Measurements from ENCODE around the gene TPST2.

The TPST2 gene

DNA sequence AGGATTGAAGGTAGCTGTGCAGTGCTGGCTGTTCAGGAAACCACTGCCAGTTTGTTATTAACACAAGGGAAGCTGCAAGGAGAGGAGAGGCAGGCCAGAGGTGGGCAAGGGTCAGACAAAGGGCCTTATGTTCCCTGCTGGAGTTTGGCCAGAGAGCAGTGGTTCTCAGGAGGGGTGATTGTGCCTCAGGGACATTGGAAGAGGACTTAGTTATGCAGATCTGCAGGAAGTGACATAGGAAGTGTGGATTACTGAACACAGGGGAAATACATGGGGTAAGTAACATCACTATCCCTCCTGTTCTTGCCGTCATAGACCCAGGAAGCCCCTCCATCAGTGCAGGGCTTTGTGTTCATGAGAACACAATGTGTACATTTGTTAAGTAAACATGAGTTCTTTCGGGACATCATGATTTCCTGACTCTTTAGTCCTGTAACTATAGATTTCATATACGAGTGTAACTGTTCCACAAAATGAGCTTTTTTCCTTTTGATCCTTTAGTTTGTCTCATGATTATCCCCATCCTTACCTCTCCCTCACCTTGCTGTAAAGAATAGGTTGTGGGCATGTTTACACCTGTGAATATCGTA is 100.4 kb downstream of the TPST2 start:
- TF ChIP-seq, protein P1, sequence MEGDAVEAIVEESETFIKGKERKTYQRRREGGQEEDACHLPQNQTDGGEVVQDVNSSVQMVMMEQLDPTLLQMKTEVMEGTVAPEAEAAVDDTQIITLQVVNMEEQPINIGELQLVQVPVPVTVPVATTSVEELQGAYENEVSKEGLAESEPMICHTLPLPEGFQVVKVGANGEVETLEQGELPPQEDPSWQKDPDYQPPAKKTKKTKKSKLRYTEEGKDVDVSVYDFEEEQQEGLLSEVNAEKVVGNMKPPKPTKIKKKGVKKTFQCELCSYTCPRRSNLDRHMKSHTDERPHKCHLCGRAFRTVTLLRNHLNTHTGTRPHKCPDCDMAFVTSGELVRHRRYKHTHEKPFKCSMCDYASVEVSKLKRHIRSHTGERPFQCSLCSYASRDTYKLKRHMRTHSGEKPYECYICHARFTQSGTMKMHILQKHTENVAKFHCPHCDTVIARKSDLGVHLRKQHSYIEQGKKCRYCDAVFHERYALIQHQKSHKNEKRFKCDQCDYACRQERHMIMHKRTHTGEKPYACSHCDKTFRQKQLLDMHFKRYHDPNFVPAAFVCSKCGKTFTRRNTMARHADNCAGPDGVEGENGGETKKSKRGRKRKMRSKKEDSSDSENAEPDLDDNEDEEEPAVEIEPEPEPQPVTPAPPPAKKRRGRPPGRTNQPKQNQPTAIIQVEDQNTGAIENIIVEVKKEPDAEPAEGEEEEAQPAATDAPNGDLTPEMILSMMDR (IDR thresholded peaks at IDR 0.05): no peak
- no peak for DNase-seq (ENCODE audit: low spot score)
- H3K4me3 ChIP-seq: no peak overlapping the region
- no peak overlapping the region for H3K27ac ChIP-seq

DNA sequence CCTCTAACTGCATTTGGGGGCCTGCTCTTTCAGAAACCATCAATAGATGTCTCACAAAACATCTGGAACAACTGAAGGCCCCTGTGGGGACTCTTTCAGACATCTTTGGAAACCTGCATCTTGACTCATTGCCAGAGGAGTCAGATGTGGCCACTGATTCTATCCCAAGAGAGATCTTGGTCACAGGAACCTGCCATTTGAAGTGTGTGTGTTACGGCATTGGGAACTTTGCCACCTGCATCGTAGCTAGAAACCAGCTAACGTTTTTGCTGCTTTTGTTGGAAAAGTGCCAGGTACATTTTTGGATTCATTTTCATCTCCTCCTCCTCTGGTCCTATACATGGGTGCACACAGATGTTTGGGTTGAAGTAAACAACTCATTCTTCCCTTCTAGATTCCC is 101.9 kb downstream of the TPST2 start:
- TF ChIP-seq, protein P1 (IDR thresholded peaks at IDR 0.05): no peak
- Histone ChIP-seq H3K27ac (no peak overlapping the region), H3K4me3 (no peak overlapping the region)
- DNase-seq (ENCODE audit: low spot score): no peak

DNA sequence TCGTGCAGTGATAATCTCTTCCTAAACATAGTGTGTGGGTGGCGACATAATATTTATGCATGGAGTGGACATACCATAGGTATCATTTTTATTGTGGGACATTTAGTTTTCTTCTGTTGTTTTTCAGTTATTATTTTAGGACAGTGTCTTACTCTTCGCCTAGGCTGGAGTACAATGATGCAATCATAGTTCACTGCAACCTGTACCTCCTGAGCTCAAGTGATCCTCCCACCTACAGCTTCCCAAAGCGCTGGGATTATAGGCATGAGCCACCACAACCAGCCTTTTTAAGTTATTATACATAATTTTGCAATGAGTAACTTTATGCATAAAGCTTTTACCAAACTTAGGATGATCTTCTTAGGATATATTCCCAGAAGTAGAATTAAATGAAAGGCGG is 103.5 kb downstream of the TPST2 start:
- no peak overlapping the region for H3K27ac ChIP-seq
- no peak overlapping the region for H3K4me3 ChIP-seq
- DNase-seq (ENCODE audit: low spot score): no peak
- TF ChIP-seq, protein P1 (IDR thresholded peaks at IDR 0.05): no peak

DNA sequence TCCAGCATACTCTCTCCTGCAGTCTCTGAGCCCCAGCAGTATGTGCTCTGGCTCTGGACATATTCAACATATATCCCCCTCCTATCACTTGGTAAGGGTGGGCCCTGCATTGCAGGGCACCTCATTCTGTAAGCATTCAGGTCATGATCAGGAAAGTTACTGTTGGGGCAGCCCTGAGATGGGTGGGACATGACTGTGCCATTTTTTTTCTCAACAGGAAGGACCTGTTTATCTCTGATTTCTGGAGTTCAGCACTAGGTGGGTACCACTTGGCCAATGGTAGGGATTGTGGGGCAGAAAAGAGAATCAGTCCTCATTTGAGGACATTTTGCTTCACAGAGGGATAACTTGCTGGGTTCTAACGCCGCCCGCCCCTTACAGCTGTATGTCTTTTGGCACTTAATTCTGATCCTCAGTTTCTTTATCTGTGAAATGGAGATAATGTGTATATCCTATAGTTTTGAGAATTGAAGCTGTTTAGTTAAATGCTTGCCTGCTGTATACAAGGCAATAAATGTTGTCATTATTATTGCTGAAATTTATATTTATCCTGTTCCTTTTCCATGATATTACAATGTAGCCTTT is 104.0 kb downstream of the TPST2 start:
- no peak for DNase-seq (ENCODE audit: low spot score)
- TF ChIP-seq, protein P1 (IDR thresholded peaks at IDR 0.05): no peak
- H3K27ac ChIP-seq: no peak overlapping the region
- no peak overlapping the region for H3K4me3 ChIP-seq

DNA sequence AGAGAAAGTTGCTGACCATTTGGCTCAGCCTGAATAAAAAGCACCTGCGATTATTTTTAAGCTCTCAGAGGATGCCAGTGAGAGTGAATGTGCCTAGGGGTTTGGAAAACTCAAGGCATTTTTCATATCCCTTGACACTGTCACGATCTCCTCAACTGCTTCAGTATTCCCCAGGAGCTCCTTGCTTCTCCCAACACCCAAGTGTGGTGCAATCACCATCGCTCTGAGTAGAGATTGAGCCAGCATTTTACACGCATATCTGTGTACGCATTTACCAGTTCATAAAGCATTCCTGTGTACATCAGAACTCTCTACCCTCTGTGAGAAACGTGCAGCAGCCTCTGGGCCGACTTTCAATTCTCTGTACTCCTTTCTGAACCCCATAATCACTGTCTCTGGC is 104.9 kb downstream of the TPST2 start:
- TF ChIP-seq, protein P1 (IDR thresholded peaks at IDR 0.05): no peak
- no peak for DNase-seq (ENCODE audit: low spot score)
- no peak overlapping the region for H3K27ac ChIP-seq
- peak overlapping the region; percentile 13 for H3K4me3 ChIP-seq

DNA sequence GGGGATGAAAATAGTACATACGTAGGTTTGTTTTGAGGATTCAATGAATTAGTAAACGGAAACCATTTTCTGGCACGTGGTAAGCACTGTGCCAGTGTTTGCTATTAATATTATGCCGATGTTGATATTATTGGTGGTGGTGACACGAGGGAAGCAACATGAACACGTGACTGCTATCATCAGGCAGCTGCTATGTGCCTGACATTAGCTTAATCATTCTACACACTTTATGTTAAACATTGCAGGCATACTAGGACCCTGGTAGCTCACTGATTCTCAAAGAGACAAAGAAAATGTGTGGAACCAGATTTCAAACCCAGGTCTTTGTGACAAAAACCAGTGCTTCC is 105.6 kb downstream of the TPST2 start:
- peak overlapping the region; percentile 100 for H3K4me3 ChIP-seq
- TF ChIP-seq, protein P1 (IDR thresholded peaks at IDR 0.05): no peak
- no peak for DNase-seq (ENCODE audit: low spot score)

More for the DNA sequence above, 105.6 kb downstream of the TPST2 start:
- peak overlapping the region; percentile 95 to 99 for H3K27ac ChIP-seq
